Measurements from ENCODE around the gene PHACTR3. TPM values are rescaled to one million over a fixed set of nuclear protein-coding genes. Genes with fewer than 3 reads are reported as not detected.

The PHACTR3 gene
- total and polyA plus RNA-seq, 2 of the 8 experiments (the other 6 are each of a cell fraction or from before 2014, with no cell fraction given), result 0.05 to 0.13 TPM

DNA sequence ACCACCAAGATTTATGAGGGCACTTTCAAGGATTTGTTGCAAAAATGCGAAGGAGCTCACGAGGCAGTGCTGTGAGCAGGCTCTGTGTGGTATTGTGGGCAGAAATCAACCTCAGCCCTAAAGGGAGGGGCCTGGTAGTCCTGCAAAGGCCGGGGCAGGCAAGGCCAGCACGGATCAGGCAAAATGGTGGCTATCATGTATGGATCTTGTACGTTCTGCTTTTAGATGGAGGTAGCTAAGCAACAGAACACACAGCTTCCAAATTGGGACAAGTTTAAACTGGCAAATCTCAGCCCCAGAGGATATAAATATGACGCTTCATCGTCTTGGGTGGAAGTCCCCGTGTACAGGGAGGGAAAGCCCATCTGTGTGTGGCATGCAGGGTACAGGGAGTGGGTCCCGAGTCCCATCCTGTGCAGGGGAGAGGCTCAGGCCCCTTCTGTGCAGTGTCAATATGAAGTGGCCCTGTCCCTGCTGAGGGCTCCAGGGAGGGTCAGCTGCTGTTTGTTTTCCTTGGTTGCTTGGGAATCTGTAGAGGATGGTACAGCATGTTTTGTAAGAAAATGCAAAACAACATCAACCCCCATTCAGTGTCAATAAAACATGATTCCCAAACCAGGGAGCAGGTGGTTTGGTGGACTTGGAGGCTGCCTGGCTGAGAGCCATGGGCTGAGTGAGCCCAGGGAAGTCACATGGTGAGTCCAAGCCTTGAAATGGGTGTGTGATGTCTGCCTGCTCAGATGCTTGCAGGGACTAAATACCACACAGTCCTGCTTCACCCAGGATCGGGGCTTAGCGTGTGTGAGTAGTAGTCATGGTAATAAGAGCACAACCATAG lies 216.1 kb downstream of the PHACTR3 start:
- Histone ChIP-seq H3K23me2 (ENCODE audit: low read depth, low read length) (no peaks in the 10 kb centered on the region), H2BK5ac (ENCODE audit: low read depth, low read length) (no peak overlapping the region), H3K27me3 (replicated peaks in 1 of 4; ENCODE audit: control insufficient read depth in 3 of 4, extremely low read depth in 1 of 4, insufficient read depth in 3 of 4, low read length in 3 of 4) (no peaks in the 10 kb centered on the region; a peak in 1 of 7 replicates), H3K4ac (replicated peaks; ENCODE audit: insufficient read length, low read depth, low read length) (no peak overlapping the region), H3K9ac (replicated peaks in 1 of 4; ENCODE audit: extremely low read depth in 1 of 4, low read depth in 3 of 4, low read length in 3 of 4) (no peak overlapping the region), H3K79me2 (ENCODE audit: control insufficient read depth in 1 of 2, insufficient read depth in 2 of 2, low read length in 2 of 2) (no peaks in the 10 kb centered on the region), H2BK20ac (ENCODE audit: low read length) (no peak overlapping the region), H4K91ac (replicated peaks; ENCODE audit: insufficient read length, low read length) (no peak overlapping the region), H2AK5ac (ENCODE audit: low read depth, low read length) (no peak overlapping the region), H3K9me3 (ENCODE audit: insufficient read depth in 2 of 2, low read depth in 1 of 2, low read length in 1 of 2) (peaks cover 91 to 97% of the 10 kb centered on the region in 2 experiments), H3K27ac (ENCODE audit: low read depth, low read length) (no peak overlapping the region), H4K8ac (ENCODE audit: extremely low read depth, insufficient read depth, low read length) (no peak overlapping the region), H2BK15ac (ENCODE audit: low read length) (no peak overlapping the region), H2AFZ (ENCODE audit: low read length) (no peak overlapping the region), H3K4me1 (replicated peaks in 1 of 4; ENCODE audit: control insufficient read depth in 3 of 4, insufficient read depth in 4 of 4, low read length in 3 of 4) (peaks cover 0 to 4% (median 0%) of the 10 kb centered on the region in 4 experiments; a peak in 1 of 7 replicates), H3K36me3 (ENCODE audit: control insufficient read depth in 2 of 4, insufficient read depth in 4 of 4, low read length in 3 of 4) (no peaks in the 10 kb centered on the region), H2BK12ac (ENCODE audit: low read depth, low read length) (no peak overlapping the region), H3K14ac (ENCODE audit: insufficient read length) (no peak overlapping the region), H2BK120ac (replicated peaks; ENCODE audit: low read depth, low read length) (no peak overlapping the region), H4K5ac (ENCODE audit: insufficient read length, low read depth, low read length) (no peak overlapping the region), H3K56ac (replicated peaks; ENCODE audit: insufficient read length, low read depth, low read length) (no peak overlapping the region), H3K18ac (ENCODE audit: extremely low read depth, low read length) (no peak overlapping the region), H4K20me1 (replicated peaks in 1 of 2; ENCODE audit: control insufficient read depth in 1 of 2, insufficient read depth in 2 of 2, low read length in 2 of 2) (peaks cover 0 to 1% of the 10 kb centered on the region in 2 experiments), H3K4me2 (ENCODE audit: insufficient read depth in 1 of 2, low read depth in 2 of 2, low read length in 2 of 2) (no peak overlapping the region), H3K79me1 (ENCODE audit: low read depth, low read length) (no peaks in the 10 kb centered on the region), H3K4me3 (ENCODE audit: extremely low read depth in 1 of 4, insufficient read depth in 2 of 4, low read depth in 3 of 4, low read length in 4 of 4) (no peak overlapping the region), H3K23ac (ENCODE audit: insufficient read length) (no peak overlapping the region)
- ChIA-PET CTCF (ENCODE audit: partially characterized antibody) (interaction anchor here (0.7 kb wide), 1 partner anchor 32 kb away, joined by 3 read pairs; no protein-coding TSS in a partner anchor), POLR2A (ENCODE audit: partially characterized antibody) (no interaction called here)
- no peak for FAIRE-seq
- WGBS, 2 experiments (ENCODE audit: extremely low coverage in 1 of 2, insufficient coverage in 1 of 2, insufficient read length in 1 of 2, insufficient replicate concordance in 2 of 2, low coverage in 1 of 2, low lambda C conversion rate in 2 of 2, missing lambda C conversion rate in 1 of 2), result 83% methylated on average over 11 of the region's 11 CpGs; no CpG with 5 or more reads in 1 of the 2 experiments
- no peak for DNase-seq (ENCODE audit: low read depth in 1 of 2, low spot score in 2 of 2)
- no peak for TF ChIP-seq RNF2 (IDR thresholded peaks at IDR 0.05; ENCODE audit: borderline replicate concordance, low read depth, low read length, missing control alignments, poor library complexity, severe bottlenecking)
- no peak for TF ChIP-seq BRCA1 (IDR thresholded peaks at IDR 0.05; ENCODE audit: low read depth, low read length)
- TF ChIP-seq TAF1 (IDR thresholded peaks at IDR 0.05; ENCODE audit: low read depth, low read length), result no peak
- TF ChIP-seq, protein P1, sequence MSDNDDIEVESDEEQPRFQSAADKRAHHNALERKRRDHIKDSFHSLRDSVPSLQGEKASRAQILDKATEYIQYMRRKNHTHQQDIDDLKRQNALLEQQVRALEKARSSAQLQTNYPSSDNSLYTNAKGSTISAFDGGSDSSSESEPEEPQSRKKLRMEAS (IDR thresholded peaks at IDR 0.05), result no peak
- TF ChIP-seq TCF12 (IDR thresholded peaks at IDR 0.05; ENCODE audit: low read depth, low read length), result no peak
- no peak for TF ChIP-seq HDAC6 (IDR thresholded peaks at IDR 0.05; ENCODE audit: low read depth, low read length)
- TF ChIP-seq FOSL1 (IDR thresholded peaks at IDR 0.05; ENCODE audit: insufficient read depth, low read depth, low read length), result no peak
- TF ChIP-seq KDM4A (IDR thresholded peaks at IDR 0.05; ENCODE audit: low read depth, low read length, severe bottlenecking), result no peak
- TF ChIP-seq JUND (IDR thresholded peaks at IDR 0.05; ENCODE audit: low read length), result no peak
